Heart left ventricle (tissue), 13 donors: ENCODE measurements around the gene PNMT.

ENCODE experiments used
- POLR2A ChIP-seq, 2 donors: fragments of 450-650 bp; IDR thresholded peaks; one replicate each; pipeline ENCODE4 v1.6.1; 2017; ENCODE audit warnings: antibody characterized with exemption in 2 of 2, mild to moderate bottlenecking in 2 of 2, moderate library complexity in 2 of 2
- TF ChIP-seq, protein P1 (sequence below), 12 donors: fragments of 200-600 bp; sonication (generic) in 4 of 12; IDR thresholded peaks; one replicate each; pipeline versions ENCODE4 v1.5.0 to v1.8.0; 2018 to 2022; ENCODE audit warnings: antibody characterized with exemption in 12 of 12, mild to moderate bottlenecking in 5 of 12
- donor health status: ischemic (EF 13 %, LVEDD 7.1; RV severe dilation, severe dysfunction).
- donor health status: DM: no; HTN: yes; CAD: no.
- donor health status: DM: no; HTN: no; CAD: no.
- donor health status: ischemic (EF 25% LVEDD 6.9; RV normal size, moderate dysfunction).
- donor health status: ischemic (EF 25% LVEDD 5.7; RV mildly dilated, moderate dysfunction).
- donor health status: ischemic (EF 35%, LVEDD 5.7; RV mildly dilated, moderate dysfunction).
- donor health status: nonischemic (EF 11% LVEDD 7.7; RV severe dilation, severe dysfunction).
- donor health status: DM: yes; HTN: yes; CAD: no.
- donor health status: PGD.
- donor health status: ischemic (EF 29% LVEDD 5.4; RV normal size, mild dysfunction).
- donor health status: nonischemic (EF 23%, LVEDD 6.1; RV moderate dilation, normal function).

DNA sequence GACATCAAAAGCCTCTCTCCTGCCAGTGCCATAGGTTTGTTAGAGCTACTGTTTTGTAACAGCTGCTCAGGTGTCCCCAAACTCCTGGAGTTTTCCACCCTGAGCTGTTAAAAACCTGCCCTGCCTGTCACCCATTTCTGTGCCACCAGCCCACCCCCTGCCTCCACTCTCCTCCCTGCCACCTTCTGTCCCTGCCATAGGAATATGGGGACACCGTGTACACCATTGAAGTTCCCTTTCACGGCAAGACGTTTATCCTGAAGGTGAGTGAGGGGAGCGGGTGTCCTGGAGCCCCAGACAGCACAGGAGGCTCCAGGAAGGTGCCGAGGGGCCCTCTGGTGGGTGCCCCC lies 8.3 kb upstream of the PNMT start:
- TF ChIP-seq, protein P1, sequence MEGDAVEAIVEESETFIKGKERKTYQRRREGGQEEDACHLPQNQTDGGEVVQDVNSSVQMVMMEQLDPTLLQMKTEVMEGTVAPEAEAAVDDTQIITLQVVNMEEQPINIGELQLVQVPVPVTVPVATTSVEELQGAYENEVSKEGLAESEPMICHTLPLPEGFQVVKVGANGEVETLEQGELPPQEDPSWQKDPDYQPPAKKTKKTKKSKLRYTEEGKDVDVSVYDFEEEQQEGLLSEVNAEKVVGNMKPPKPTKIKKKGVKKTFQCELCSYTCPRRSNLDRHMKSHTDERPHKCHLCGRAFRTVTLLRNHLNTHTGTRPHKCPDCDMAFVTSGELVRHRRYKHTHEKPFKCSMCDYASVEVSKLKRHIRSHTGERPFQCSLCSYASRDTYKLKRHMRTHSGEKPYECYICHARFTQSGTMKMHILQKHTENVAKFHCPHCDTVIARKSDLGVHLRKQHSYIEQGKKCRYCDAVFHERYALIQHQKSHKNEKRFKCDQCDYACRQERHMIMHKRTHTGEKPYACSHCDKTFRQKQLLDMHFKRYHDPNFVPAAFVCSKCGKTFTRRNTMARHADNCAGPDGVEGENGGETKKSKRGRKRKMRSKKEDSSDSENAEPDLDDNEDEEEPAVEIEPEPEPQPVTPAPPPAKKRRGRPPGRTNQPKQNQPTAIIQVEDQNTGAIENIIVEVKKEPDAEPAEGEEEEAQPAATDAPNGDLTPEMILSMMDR (IDR thresholded peaks at IDR 0.05): no peak
- no peak for TF ChIP-seq POLR2A (IDR thresholded peaks at IDR 0.05)
